HG02642 (cell line): Measurements from ENCODE around the gene ARFGEF3.
"Not testable (repeated sequence)": the region's sequence is repeated elsewhere in the genome, so short reads cannot be mapped to it uniquely, and the experiment has no call there.

ENCODE experiments used
- ATAC-seq: cut with Tn5 transposase; IDR thresholded peaks from one replicate; pipeline ENCODE4 v1.9.1; 2021; ENCODE audit warnings: mild to moderate bottlenecking; ENCODE audit not compliant: unreplicated experiment, poor library complexity

The ARFGEF3 gene

DNA sequence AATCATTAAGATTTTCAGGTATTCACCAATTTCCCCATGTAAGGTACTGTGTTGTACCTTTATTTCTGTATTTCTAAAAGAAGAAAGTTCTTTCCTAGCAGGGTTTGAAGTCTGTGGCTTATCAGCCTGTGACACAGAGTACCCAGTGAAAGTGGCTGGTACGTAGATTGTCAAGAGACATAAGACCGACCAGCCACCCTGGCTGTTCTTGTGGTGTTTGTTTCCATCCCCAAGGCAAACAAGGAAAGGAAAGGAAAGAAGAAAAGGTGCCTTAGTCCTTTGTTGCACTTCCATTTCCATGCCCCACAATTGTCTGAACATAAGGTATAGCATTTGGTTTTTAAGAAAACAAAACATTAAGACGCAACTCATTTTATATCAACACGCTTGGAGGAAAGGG, 175.3 kb downstream of the ARFGEF3 start:
- no peak for ATAC-seq

DNA sequence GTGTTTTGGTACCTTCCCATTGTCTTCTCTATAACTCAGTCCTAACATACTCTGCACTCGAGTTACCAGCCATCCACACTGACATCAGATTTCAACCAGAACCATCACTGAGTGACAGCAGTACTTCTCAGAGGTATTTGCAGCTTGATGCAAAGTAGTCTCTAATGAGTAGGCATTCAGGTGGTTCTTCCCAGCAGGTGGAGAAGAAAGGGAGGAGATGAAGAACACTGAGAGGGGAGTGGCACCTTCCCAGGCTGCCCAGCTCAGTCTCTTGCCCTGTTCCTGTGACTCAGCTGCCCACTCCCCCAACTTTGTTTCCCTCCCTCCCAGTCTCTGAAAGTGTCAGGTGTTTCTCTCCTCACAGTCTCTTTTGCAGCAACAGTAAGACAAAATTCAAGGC, 177.3 kb downstream of the ARFGEF3 start:
- no peak for ATAC-seq

- ATAC-seq = no peak
These were observed 179.4 kb downstream of the ARFGEF3 start for GRCh38 chr6:138341176-138341575.

- no peak for ATAC-seq
These were observed 181.4 kb downstream of the ARFGEF3 start for GRCh38 chr6:138343112-138343511.

GRCh38 chr6:138345565-138346285, 184.0 kb downstream of the ARFGEF3 start:
- ATAC-seq = no peak

DNA sequence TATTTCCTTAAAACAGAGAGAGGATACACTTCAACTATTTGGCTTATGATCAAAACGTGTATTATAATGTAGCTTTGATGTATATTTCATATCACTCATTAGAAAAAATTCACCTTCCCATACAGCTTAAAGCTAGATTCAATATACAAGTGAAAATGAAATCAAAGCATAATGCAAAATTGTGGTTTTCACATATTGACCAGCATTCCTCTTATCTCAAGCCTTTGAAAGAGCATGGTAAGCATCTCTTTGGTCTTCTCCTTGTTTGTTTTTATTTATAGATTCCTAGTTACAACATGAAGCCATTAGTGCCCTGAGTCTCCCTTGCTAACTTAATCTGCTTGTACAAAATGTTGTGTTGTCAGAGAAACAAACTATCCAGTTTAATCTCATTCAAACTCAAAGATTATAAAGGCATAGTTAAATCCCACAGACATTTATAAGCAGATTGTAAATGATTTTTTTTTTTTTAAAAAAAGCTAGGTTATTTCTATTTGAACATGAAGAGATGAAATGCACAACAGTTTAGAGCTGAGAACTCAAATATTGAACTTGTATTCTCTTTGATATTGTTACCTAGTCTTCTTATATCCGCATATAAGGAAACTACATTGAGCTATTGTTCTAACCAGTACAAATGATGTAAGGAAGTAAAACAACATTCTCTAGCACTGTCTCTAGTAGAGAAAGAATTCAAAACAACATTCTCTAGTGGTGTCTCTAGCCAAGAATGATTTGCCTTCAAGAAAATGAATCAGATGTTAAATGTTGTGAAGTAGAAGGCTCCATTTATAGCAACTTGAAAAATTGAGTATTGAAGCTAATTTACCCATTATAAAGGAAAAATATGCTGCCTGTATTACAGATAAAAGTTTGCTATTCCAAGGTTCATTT, 184.8 kb downstream of the ARFGEF3 start:
- ATAC-seq = no peak

DNA sequence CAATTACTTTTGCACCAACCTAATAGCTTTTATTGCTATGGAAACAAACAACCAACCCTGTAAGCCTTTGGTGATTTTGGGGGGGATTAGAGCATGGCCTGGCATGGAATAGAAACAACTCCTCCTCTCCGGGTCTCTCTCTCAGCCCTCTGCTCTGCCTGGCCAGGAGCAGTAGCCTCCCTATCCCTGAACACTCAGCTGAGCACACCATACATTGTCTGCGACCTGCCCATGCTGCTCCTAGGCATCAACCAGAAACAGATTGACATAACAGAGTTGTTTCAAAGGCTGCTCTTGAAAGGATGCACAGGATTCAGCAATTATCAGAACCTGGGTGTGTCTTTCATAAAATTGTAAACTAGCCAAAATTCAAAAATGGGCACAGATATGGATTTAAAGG, 186.1 kb downstream of the ARFGEF3 start:
- no peak for ATAC-seq

DNA sequence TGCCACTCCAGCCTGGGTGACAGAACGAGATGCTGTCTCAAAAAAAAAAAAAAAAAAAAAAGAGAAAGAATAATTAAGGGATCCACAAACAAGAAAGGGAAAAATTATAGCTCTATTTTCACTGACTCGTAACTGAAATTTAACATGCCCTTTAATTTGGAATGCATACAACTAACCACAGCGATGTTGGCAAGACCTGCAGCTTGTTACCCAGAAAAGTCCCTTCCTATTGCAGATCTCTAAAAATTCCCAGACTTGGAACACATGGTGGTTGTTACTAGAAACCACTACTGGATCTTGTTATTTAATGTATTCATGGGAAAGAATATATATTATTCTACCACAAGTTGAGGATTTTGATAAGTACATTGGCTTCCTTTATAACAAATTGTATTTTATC, 188.2 kb downstream of the ARFGEF3 start:
- no peak for ATAC-seq

- no peak for ATAC-seq
These were observed 196.2 kb downstream of the ARFGEF3 start for GRCh38 chr6:138357928-138358327.

DNA sequence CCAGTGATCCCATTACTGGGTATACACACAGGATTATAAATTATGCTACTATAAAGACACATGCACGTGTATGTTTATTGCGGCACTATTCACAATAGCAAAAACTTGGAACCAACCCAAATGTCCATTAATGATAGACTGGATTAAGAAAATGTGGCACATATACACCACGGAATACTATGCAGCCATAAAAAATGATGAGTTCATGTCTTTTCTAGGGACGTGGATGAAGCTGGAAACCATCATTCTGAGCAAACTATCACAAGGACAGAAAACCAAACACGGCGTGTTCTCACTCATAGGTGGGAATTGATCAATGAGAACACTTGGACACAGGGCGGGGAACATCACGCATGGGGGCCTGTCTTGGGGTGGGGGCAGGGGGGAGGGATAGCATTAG, 206.9 kb downstream of the ARFGEF3 start:
- ATAC-seq = not testable (repeated sequence)

- ATAC-seq = no peak
These were observed 209.1 kb downstream of the ARFGEF3 start for GRCh38 chr6:138370631-138371451.

- ATAC-seq = no peak
These were observed 209.6 kb downstream of the ARFGEF3 start for GRCh38 chr6:138371452-138371711.

DNA sequence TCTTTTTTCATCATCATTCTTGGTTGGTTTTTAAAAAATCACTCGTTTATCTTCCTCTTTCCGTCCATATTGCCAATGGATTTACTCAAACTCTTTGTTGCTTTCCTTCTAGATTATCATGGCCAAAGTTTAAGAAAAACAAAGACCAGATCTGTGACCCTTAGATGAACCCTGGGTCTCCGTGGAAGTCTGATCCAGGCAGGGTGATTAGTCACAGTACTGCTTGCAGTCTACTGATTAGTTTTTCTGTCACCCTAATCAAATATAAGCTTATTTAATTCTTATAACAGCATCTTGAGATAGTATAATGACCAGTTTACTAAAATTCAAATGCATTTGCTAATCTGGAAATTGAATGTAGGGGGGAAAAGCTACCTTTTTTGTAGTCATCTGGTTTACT, 210.0 kb downstream of the ARFGEF3 start:
- ATAC-seq = no peak

DNA sequence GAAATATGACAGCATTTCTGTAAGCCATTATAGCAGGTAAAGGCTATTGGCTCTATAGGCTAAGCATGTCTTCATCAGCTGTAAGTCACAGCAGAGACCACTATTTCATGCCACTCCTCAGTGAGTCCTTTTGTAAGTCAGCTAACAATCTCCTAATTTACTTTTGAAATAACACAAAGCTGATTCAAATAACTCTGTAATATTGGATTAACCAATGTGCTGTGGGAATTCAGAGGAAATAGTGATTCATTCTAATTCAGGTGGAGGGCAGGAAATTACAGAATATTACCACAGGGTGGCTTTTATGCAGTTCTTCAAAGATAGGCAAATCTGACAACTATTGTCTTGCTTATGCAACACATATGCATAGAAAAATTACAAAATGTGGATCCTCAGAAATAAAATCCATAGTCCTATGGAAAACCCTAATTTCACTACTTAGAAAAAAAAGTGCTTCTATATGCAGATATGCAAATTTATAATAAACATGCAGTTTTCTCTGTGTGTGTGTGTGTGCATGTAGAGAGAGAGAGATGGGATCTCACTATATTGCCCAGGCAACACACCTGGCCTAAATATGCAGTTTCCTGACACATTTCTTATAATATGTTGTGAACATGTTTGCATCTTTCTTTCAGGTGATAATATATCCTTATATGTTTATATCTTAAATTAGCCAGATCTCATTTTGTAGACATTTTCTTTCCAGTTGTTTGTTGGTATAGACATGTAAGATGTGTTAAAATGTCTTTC, 211.1 kb downstream of the ARFGEF3 start:
- no peak for ATAC-seq

DNA sequence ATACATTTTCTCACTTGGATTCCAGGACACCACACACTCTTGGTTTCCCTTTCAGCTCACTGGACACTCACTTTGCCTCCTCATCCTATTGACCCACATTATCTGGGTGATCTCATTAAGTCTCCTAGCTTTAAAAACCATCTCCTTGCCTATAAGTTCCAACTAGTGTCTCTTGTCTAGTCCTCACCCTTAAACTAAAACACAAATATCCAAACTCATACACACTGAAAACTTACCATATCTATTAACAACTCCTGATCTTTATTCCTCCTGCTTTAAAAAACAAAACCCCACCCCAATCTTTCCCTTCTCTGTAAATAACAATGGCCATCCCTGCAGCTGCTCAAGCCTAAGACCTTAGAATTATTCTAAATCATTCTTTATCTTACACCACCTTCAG, 212.5 kb downstream of the ARFGEF3 start:
- no peak for ATAC-seq

DNA sequence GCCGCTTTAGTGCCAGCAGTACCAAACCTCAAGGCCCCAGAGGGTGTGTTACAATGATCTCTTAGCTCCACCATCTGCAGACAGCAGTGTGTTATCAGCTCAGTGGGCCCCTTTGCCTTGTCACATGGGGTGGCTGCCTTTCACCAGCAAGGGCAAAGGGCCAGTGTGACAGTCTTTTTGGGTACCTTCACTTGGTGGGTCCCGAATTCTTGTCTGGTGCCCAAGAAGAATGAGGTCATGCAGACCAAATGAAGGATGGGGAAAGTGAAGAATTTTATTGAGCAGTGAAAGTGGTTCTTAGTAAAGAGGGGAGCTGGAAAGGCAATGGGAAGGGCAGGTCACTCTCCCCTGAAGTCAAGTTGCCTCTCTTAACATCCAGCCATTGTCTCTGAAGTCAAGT, 213.1 kb downstream of the ARFGEF3 start:
- no peak for ATAC-seq

- ATAC-seq = no peak
These were observed 215.3 kb downstream of the ARFGEF3 start for GRCh38 chr6:138377042-138377441.

GRCh38 chr6:138377844-138378243, 216.1 kb downstream of the ARFGEF3 start, which contains the start of gene SMIM28:
SMIM28 (plus strand) TSS chr6:138377905; CDS start chr6:138378073, 168 bp downstream.
- ATAC-seq = no peak

DNA sequence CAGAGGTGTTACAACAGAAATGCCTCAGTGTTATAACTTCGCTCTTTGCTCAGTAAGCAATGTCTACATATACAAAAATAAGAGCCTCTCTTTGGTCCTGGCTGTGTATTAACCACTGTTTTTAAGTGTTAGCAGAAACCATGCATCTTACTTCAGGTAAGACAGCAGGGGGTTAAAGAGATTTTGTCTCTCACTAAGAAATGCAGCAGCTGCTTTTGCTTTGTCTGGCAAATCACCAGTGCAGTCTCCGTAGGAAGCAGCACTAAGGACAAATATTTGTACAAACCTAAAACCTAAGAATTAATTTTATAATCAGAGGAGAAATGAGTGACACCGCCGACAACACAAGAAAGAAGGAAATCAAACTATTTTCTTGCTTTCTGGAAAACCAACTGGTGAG, 216.7 kb downstream of the ARFGEF3 start:
- ATAC-seq = no peak
